NCI-H524 treated with DMSO at 0.1 percent for 48 hours (cell line): ENCODE measurements around the gene CADM2.

Experiments used
- DNase-seq: peaks from one replicate; lab custom pipeline; 2025; lab: John Stamatoyannopoulos, UW

Gene CADM2

DNA sequence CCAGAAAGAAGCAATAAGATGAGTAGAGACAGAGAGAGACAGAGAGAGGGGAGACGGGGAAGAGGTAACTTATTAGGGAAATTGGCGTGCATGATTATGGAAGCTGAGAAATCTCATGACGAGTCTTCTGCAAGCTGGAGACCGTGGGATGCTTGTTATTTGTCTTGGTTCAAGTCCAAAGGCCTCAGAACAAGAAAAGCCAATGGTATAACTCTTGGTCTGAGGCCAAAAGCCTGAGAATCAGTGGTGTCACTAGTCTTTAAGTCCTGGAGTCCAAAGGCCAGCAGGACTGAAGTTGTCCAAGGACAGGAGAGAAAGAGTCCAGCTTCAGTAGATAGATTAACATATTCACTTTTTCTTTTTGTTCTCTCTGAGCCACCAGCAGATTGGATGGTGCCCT is 613.6 kb downstream of the CADM2 start:
- DNase-seq: no peak

- DNase-seq: no peak
These were observed 614.2 kb downstream of the CADM2 start for GRCh38 chr3:85572978-85573377.

DNA sequence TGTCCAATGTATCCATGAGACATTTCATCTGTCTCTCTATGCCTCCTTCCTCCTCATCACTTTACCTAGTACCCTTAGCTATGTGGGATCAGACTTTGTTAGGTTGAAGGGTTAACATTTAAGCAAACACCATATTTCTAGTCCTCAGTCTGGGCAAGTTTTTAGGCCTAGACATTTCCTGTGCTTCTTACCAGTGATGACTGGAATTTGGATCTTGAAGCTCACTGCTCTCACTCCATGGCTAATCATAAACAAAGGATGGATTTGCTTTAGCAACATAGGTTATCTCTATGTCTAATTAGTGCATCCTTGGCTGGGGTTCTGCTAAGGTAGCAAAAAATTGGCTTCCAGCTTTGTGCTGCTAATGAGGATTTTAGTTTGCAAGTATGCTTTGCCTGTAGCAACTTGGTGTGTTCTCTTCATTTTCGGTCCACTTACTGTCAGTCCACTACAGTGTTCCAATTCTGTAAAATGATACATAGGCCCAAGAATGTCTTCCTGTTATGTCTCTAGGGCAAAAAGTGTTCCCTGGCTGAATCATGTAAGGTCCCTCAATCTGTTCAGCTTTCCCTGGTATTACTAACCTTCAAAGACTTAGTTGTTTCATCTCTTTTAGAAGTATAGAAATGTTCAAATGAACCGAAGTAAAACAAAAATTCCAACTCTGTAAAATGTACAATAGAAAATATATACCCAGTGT is 615.4 kb downstream of the CADM2 start:
- DNase-seq: no peak

- no peak for DNase-seq
These were observed 617.4 kb downstream of the CADM2 start for GRCh38 chr3:85576091-85576690.

GRCh38 chr3:85576697-85577200 is 618.0 kb downstream of the CADM2 start:
- no peak for DNase-seq

- no peak for DNase-seq
These were observed 626.1 kb downstream of the CADM2 start for GRCh38 chr3:85584779-85585356.

GRCh38 chr3:85586018-85586417 is 627.2 kb downstream of the CADM2 start:
- no peak for DNase-seq

DNA sequence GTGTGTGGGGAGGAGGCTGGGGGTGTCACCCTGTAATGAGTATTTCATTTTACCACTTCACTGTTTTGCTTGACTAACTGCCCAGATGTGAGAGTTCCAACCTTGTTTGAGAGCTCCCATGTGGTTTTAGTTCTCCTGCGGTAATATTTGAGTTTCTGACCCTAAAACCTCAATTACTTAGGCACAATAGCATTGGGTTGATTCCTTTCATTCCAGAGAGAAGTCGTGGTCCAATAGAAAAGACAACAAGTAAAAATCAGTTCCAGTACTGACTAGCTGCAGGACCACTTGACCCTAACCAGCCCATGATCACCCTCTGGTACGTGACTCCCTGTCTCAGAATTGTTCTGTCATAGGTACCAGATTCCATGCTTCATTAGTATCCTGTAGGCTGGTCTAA is 630.4 kb downstream of the CADM2 start:
- no peak for DNase-seq

GRCh38 chr3:85591451-85591850 is 632.7 kb downstream of the CADM2 start:
- peak; percentile 91 for DNase-seq

DNA sequence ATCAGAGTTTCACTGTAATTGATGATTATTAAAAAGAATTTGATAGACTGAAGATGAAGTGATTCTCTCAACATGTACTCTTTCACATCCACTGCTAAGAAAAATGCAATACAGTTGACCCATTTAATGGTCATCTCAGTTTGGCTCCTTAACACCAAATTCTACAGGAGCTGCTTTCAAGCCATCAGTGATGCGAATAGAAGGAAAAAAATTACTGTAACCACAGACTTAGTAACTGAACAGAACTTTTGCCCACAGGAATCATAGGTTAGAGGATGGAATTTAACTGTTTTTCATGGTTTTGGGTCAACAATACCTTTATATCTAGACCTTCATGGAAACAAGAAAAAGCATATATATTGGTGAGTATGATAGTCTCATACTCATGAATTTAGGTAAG is 633.5 kb downstream of the CADM2 start:
- no peak for DNase-seq

DNA sequence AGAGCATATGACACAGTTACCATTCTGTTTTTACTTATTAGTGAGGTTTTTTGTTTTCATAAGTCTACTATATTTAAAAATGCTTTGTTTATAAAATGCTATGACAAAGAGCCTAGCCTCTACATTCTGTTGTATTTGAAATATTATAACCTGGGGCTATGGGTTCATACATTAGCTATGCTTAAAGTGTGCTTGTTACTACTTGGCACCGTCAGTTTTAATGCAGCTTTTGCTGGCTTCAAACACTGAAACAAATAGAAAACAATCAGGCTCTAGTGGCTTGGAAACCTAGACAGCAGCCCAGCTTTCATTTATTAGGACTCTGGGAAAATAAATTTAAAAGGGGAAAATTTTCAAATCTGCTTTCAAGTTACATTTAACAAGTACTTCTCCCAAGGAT is 635.9 kb downstream of the CADM2 start:
- DNase-seq: no peak

DNA sequence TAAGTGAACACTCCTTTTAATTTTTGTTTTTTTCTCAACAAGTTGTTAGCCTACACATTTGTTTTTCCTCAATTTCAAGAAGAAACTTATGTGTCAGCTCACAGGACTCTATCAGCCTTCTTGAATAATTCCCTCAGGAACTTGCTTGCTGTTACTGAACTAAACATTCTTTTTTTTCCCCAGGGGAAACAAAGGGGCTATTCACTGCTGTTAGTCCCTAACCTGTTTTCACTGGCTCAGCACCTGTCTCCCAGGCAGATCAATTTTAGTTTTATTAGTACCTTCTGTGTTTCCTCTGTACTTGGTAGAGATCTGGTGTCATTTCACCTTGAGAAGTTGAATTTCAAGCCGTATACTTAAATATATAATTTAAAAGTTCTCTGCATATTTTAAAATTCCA is 644.6 kb downstream of the CADM2 start:
- no peak for DNase-seq

- DNase-seq: peak; percentile 83
These were observed 645.9 kb downstream of the CADM2 start for GRCh38 chr3:85604641-85605040.

DNA sequence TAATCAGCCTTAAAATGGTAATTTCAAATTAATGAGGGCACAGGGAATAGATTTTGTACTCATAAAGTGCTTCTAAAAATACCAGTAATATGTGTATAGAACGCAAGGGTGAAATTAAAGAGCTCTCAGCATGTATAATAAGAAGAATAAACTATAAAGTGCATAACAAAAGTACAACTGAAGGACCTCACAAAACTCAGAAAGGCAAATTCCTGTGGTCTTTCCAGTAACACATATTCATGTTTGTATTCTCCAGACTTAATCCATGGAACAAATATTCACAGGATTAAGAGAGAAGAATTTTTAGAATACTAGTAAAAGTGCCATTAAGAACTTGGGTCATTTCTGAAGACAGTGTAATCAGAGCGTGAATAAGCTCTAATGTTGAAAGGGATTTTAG is 646.3 kb downstream of the CADM2 start:
- DNase-seq: peak; percentile 65

- no peak for DNase-seq
These were observed 667.9 kb downstream of the CADM2 start for GRCh38 chr3:85626662-85627061.

- DNase-seq: no peak
These were observed 669.1 kb downstream of the CADM2 start for GRCh38 chr3:85627932-85628331.

DNA sequence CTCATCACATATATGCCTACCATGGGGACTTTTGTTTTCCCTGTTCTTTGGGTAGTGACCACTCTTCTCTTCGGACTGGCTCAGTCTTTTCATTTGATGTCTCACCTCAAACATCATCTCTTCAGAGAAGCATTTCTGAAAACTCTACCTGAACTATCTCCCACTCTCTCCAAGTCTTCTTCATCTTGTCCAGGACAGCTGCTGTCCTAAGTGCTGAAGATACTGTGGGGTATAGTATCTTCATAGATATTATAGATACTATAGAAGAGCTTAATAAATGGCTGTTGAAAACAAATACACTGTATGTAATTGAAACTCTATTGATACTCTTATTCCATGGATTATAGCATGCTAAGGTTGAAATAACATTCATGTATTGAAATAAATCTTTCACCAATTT is 672.3 kb downstream of the CADM2 start:
- no peak for DNase-seq

DNA sequence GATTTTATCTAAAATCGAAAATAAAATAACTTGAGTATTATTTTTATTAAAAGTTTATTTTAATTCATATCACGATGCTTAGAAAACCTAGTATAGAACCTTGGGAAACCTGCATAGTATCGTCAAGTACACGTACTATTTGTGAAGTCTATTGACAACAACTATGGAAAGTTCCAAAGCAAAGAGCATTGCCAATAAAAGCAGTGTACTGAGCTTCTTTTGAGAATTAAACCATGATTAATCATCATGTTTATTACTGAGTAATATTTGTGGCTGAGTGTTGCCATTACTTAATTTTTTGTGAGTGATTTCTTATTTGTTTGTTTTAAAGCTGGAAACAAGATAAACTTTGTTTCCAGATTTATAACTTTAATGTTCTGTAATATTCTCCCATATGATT is 674.1 kb downstream of the CADM2 start:
- no peak for DNase-seq

DNA sequence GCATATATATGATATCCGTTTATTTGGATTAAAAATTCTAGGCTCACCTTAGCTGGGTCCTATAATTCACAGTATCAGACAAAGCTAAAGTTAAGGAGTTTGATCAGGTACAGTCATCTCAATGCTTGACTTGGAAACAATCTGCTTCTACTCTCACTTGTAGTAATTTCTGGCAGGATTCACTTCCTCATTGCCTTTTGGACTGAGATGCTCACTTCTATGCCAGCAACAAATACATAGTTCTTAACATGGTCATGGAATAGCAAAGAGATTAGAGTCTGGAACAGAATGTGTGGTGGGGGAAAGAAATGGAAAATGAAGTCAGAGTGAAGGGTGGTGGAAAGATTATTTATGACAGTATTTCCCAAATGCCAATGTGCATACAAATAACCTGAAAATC is 693.6 kb downstream of the CADM2 start:
- DNase-seq: no peak

GRCh38 chr3:85660451-85660850 is 701.7 kb downstream of the CADM2 start:
- no peak for DNase-seq

DNA sequence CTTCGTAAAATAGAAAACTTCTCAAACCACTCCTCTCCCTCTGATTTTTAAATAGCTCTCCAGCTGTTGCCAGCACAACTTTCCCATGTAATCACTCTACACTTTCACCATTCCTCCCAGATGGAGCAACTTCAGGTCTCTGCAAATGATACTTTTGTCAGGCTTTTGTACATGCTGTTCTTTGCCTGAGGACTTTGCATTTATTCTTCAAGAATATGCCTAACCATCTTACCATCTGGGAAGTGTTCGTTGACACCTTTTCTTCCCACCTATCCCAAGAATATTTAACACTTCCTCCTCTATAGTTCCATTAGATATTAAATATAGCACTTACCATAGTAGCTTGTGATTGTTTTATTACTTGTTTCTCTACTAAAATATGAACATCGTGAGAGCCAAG is 703.7 kb downstream of the CADM2 start:
- DNase-seq: no peak

DNA sequence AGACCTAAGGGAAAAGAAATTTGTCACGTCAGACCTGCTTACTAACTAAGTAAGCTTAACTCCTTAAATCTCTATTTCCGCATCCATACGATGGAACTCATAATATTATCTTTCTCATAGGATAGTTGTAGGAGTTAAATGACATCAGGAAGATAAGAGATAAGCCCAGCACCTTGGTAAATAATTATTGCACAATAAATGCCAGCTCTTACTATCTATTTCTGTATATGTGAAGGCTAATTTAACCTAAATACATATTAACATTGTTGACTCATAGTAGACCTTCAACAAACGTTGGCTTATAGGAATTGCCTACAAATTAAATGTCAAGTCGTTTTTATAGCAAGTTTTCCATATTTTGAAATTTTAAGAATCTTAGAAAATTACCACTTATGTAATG is 709.0 kb downstream of the CADM2 start:
- DNase-seq: no peak

DNA sequence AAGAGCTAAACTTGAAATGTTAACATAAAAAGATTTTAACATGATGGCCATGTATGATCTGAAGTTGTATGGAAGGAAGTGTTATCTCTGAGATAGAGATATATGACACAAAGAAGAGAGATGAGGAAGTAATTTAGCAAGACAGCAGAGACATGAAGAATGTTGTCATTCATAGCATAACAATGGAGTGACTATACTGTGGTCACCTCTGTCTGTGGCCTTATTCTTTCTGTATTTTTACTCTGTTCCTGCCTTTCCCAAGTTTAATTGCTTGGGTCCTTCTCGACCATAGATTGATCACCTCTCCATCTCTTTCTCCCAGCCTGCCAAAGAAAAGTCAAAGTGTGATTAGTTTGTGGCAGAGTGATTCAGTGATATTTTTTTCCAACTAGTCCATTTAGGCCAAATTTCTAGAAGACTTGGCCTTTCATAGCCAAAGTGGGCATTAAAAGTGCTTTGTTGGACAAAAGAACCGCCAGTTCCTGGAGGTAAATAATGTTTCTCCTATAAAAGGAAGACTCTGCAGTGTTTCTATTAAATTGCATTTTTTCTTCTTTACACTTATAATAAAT is 711.9 kb downstream of the CADM2 start:
- DNase-seq: no peak
